ENCODE results near the gene MAP3K7CL.
A peak's percentile ranks its signal among the peaks of the same experiment; 100 is the strongest.

Gene MAP3K7CL

DNA sequence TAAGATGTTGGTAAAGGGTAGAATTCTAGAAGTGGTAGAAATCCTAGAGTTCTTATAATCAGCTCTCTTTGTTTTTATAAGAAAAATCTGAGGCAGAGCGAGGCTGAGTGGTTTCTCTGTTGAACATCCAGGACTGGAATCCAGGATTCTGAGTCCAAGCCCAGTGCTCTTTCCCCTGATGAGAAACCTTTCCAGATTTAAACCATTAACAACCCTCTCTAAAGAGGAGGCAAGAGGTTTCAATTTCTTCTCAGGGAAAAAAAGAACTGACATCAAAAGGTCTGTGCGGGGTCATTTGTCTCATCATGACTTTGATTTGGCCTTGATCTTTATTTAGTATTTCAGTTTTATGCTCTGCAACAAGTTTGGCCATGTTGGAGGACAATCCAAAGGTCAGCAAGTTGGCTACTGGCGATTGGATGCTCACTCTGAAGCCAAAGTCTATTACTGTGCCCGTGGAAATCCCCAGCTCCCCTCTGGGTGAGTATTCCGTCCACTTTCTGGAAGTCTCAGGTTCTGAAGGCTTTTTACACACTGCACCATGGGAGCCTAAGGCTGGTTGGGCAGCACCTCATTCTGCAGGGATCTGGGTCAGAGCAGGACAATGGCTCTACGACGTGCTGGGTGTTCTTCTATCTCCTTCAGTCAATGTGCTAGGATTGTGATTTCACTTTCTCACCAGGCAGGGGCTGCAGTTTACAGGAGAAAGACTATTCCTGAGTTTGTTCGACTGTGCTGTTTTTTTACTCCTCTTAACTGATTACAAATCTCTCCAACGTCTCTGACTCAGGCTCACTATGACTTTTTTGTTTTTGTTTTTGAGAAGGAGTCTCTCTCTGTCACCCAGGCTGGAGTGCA is 38.1 kb upstream of the MAP3K7CL start:
- peak; percentile 68 for DNase-seq (ENCODE audit: low read depth, low spot score)
- TF ChIP-seq, protein P1, sequence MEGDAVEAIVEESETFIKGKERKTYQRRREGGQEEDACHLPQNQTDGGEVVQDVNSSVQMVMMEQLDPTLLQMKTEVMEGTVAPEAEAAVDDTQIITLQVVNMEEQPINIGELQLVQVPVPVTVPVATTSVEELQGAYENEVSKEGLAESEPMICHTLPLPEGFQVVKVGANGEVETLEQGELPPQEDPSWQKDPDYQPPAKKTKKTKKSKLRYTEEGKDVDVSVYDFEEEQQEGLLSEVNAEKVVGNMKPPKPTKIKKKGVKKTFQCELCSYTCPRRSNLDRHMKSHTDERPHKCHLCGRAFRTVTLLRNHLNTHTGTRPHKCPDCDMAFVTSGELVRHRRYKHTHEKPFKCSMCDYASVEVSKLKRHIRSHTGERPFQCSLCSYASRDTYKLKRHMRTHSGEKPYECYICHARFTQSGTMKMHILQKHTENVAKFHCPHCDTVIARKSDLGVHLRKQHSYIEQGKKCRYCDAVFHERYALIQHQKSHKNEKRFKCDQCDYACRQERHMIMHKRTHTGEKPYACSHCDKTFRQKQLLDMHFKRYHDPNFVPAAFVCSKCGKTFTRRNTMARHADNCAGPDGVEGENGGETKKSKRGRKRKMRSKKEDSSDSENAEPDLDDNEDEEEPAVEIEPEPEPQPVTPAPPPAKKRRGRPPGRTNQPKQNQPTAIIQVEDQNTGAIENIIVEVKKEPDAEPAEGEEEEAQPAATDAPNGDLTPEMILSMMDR (IDR thresholded peaks at IDR 0.05; ENCODE audit: low read depth, low read length): peak; percentile 34
- H3K4me3 ChIP-seq (ENCODE audit: low read depth, low read length): no peak overlapping the region
- in situ Hi-C loops (cut with HindIII; ENCODE audit: low sequenced_read_pairs): no loop called here

DNA sequence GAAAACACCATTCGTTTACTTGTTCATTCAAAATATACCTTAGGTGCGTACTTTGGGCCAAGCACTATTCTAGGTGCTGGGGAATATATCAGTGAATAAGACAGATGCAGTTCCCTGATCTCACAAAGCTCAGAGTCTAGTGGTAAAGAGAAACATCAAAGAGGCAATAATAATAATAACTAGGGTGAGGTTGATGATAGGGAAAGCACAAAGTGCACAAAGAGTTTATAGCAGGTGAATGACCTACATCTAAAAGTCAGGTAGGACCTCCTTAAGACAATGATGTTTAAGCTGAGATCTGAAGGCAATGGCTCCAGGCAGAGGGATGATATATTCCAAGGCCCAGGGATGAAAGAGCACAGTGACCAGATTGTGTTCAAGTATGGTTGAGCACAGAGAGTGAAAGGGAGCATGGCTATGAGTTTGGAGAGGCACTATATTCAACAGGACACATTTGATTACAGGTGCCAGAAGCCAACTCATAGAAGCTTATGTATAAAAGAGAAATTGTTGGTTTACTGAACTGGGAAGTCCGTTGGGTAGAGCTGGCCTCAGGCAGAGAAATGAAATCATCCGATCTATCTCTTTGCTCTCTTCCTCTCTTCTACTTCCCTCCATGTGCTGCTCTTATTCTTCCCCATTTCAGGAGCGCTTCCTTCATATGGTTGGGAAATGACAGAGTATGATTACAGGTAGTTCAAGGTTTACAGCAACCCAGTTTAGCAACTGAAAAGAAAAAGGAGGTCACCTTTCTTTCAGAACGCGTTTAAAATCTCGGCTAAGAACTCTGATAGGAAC is 34.0 kb upstream of the MAP3K7CL start:
- DNase-seq (ENCODE audit: low read depth, low spot score): no peak
- in situ Hi-C loops (cut with HindIII; ENCODE audit: low sequenced_read_pairs): no loop called here
- TF ChIP-seq, protein P1 (IDR thresholded peaks at IDR 0.05; ENCODE audit: low read depth, low read length): no peak
- no peak overlapping the region for H3K4me3 ChIP-seq (ENCODE audit: low read depth, low read length)

DNA sequence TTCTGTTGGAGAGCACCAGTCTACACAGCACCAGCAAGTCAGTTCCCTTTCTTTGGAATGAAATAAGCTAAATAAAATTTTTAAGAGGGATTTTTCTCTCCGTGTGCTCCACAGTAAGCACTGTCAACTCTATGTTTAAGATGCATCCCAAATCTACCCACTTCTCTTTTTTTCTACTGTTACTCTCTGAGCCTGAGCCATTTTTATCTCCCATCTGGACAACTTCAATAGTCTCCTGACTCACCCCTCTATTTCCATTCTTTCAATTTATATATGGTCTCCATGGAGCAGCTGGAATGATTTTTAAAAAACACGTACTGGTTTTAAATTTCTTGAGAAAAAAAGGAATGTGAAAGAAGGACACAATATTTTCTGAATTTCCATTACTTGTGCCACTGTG is 32.3 kb upstream of the MAP3K7CL start:
- no peak overlapping the region for H3K4me3 ChIP-seq (ENCODE audit: low read depth, low read length)
- no peak for DNase-seq (ENCODE audit: low read depth, low spot score)
- in situ Hi-C loops (cut with HindIII; ENCODE audit: low sequenced_read_pairs): no loop called here
- TF ChIP-seq, protein P1 (IDR thresholded peaks at IDR 0.05; ENCODE audit: low read depth, low read length): no peak

DNA sequence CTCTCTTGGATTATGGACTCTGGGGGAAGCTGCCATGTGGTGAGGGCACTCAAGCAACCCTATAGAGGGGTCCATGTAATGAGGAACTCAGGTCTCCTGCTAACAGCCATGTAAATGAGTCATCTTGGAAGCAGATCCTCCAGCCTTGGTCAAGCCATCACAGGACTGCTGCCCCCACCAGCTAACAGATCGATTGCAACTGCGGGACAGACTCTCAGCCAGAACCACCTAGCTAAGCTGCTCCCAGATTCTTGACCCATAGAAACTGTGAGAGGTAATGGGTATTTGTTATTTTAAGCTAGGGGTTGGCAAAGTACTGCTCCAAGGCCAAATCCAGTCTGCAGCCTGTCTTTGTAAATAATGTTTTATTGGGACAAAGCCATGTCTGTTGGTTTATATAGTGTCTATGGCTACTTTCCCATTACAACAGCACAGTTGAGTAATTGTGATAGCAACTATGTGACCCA is 27.6 kb upstream of the MAP3K7CL start:
- DNase-seq (ENCODE audit: low read depth, low spot score): peak; percentile 50
- TF ChIP-seq, protein P1 (IDR thresholded peaks at IDR 0.05; ENCODE audit: low read depth, low read length): no peak
- in situ Hi-C loops (cut with HindIII; ENCODE audit: low sequenced_read_pairs): no loop called here
- no peak overlapping the region for H3K4me3 ChIP-seq (ENCODE audit: low read depth, low read length)

DNA sequence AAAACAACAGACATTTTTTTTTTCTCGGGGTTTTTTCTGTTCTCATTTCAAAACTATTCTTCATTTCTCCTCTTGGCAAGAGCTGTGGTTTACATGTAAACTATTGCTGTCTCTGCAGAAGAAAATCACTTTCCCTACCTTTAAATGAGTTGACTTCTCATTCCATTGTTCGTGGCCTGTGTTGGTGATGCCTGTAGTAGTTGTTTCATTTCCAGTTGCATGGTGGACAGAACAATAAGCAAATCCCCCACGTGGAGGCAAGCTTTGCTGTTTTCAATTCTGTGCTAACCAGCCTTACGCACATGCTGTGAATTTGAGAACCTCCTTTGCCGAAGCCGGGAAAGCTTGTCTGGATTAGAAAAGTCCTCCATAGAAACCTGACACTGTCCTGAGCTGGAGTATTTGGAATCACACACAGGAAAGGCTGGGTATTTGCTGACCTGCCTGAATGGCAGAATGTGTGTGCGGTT is 26.2 kb upstream of the MAP3K7CL start:
- in situ Hi-C loops (cut with HindIII; ENCODE audit: low sequenced_read_pairs): no loop called here
- TF ChIP-seq, protein P1 (IDR thresholded peaks at IDR 0.05; ENCODE audit: low read depth, low read length): peak; percentile 20

DNA sequence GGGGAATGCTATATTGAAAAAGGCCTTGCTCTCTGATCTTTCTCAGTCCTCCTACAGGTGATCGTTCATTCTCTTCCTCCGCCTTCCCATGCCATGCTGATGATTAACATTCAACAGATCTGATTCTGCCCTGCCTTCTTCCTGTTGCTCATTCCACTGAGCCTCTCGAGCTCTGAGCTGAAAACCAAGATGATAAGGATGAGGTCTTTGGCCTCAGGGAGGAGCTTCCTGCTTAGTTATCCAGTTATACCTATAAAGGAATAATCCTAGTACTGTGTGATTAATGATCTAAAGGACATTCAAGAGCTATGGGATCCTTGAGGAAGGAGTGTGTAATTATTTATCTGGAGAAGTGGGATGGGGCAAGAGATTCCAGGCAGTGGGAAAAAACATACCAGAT is 25.2 kb upstream of the MAP3K7CL start:
- DNase-seq (ENCODE audit: low read depth, low spot score): no peak
- TF ChIP-seq, protein P1 (IDR thresholded peaks at IDR 0.05; ENCODE audit: low read depth, low read length): no peak
- H3K4me3 ChIP-seq (ENCODE audit: low read depth, low read length): no peak overlapping the region
- in situ Hi-C loops (cut with HindIII; ENCODE audit: low sequenced_read_pairs): no loop called here

More for the DNA sequence above, 26.2 kb upstream of the MAP3K7CL start:
- no peak overlapping the region for H3K4me3 ChIP-seq (ENCODE audit: low read depth, low read length)
- DNase-seq (ENCODE audit: low read depth, low spot score): no peak
